ENCODE results near the gene BIRC7.

DNA sequence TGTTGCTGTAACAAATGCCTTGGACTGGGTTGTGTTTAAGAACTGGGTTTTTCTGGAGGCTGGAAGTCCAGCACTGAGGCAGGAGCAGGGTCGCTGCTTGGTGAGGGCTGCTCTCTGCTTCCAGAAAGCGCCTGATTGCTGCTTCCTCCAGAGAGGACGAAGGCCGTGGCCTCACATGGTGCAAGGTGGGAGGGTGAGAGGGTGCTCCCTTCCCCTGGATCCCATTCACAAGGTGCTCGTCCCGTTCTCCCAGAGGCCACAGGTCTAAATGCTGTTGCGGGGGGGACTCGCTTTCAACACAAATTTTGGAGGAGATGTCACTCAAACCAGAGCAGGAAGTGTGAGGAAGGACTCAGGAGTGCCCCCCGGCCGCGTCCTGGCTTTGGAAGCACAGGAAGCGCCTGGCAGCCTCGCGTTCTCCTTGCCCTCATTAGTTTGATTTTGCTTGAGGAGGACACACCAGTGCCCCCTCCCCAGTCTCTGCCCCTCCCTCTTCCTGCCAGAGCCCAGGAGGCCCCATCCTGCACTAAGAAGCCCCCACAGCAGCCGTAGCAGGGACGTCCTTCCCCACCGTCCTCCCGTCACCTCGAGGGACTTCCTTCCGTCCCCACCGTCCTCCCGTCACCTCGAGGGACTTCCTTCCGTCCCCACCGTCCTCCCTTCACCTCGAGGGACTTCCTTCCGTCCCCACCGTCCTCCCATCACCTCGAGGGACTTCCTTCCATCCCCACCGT is 26.3 kb downstream of the BIRC7 start:
- TF ChIP-seq FOXM1 (IDR thresholded peaks at IDR 0.05; ENCODE audit: borderline replicate concordance) (no peak), FOXK2 (IDR thresholded peaks at IDR 0.05) (no peak), CTBP1 (IDR thresholded peaks at IDR 0.05; ENCODE audit: borderline replicate concordance) (no peak), BHLHE40 (IDR thresholded peaks at IDR 0.05; ENCODE audit: borderline replicate concordance) (no peak), NFRKB (IDR thresholded peaks at IDR 0.05) (no peak), SUZ12 (IDR thresholded peaks at IDR 0.05) (no peak), FOXA1 (IDR thresholded peaks at IDR 0.05) (no peak), ZNF384 (IDR thresholded peaks at IDR 0.05) (no peak), SP1 (IDR thresholded peaks at IDR 0.05) (no peak), TARDBP (IDR thresholded peaks at IDR 0.05) (no peak), ARNT (IDR thresholded peaks at IDR 0.05) (no peak), ELF4 (IDR thresholded peaks at IDR 0.05) (no peak), HDGF (IDR thresholded peaks at IDR 0.05; ENCODE audit: borderline replicate concordance) (no peak), LEF1 (IDR thresholded peaks at IDR 0.05; ENCODE audit: borderline replicate concordance) (no peak)

Measured in HEK293T (cell line).